Measurements from ENCODE around the gene ZDHHC14.

Gene ZDHHC14

DNA sequence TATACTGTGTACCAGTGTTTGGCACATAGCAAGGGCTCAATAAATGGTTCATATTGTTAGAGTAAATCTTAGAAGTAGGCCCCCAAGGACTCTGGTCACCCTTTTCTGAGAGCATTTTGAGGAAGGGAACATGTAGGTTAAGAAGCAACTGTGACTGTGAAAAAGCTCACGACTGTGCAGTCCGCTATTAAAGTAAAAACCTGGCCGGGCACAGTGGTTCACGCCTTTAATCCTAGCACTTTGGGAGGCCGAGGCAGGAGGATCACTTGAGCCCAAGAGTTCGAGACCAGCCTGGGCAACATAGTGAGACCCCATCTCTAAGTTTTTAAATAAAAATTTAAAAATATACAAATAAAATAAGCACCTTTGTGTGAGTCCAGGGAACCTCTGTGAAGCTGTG is 5.0 kb downstream of the ZDHHC14 start:
- H2BK15ac ChIP-seq (ENCODE audit: low read length) = no peak overlapping the region
- H2BK120ac ChIP-seq (ENCODE audit: low read depth, low read length) = no peak overlapping the region
- no peak overlapping the region for H3K4me2 ChIP-seq (ENCODE audit: insufficient read depth, low read length, poor library complexity, severe bottlenecking)
- no peak overlapping the region for H3K23ac ChIP-seq (ENCODE audit: low read depth, low read length, poor library complexity)
- H4K91ac ChIP-seq (ENCODE audit: low read depth, low read length, poor library complexity) = no peak overlapping the region
- H3K79me1 ChIP-seq (ENCODE audit: low read depth, low read length) = peaks cover 2% of the 10 kb centered on the region
- H3K4me1 ChIP-seq (ENCODE audit: control insufficient read depth in 2 of 2, insufficient read depth in 1 of 2, low read depth in 1 of 2, low read length in 2 of 2) = peaks cover 0 to 7% of the 10 kb centered on the region in 2 donors
- H3K9ac ChIP-seq (ENCODE audit: low read depth, low read length, poor library complexity) = no peak overlapping the region
- H3K14ac ChIP-seq (ENCODE audit: low read length) = no peak overlapping the region
- H3K36me3 ChIP-seq (replicated peaks in 1 of 2; ENCODE audit: control insufficient read depth in 2 of 2, insufficient read depth in 2 of 2, low read length in 2 of 2) = no peaks in the 10 kb centered on the region
- H3K27me3 ChIP-seq (ENCODE audit: control insufficient read depth in 3 of 3, insufficient read depth in 3 of 3, low read depth in 1 of 3, low read length in 3 of 3) = peaks cover 0 to 8% (median 3%) of the 10 kb centered on the region in 3 experiments
- H3K27ac ChIP-seq (replicated peaks; ENCODE audit: low read length) = no peak overlapping the region
- H2BK5ac ChIP-seq (ENCODE audit: low read length) = no peak overlapping the region
- H3K4ac ChIP-seq (ENCODE audit: low read length) = no peak overlapping the region
- H2BK12ac ChIP-seq (ENCODE audit: low read length) = no peak overlapping the region
- no peak overlapping the region for H2AFZ ChIP-seq (ENCODE audit: low read length)
- WGBS, 2 donors (ENCODE audit: extremely low coverage in 2 of 2, insufficient read length in 2 of 2, insufficient replicate concordance in 1 of 2) = no CpG with 5 or more reads among the region's 6 CpGs
- peaks cover under 1 to 12% of the 10 kb centered on the region in 2 donors for H3K9me3 ChIP-seq (replicated peaks in 1 of 2; ENCODE audit: control insufficient read depth in 2 of 2, insufficient read depth in 1 of 2, low read depth in 1 of 2, low read length in 2 of 2)
- H4K8ac ChIP-seq (ENCODE audit: low read depth, low read length) = no peak overlapping the region
- no peak overlapping the region for H3K4me3 ChIP-seq (ENCODE audit: low read length in 2 of 2)
- no peak for DNase-seq (ENCODE audit: low spot score)
- no peak overlapping the region for H3K18ac ChIP-seq (ENCODE audit: low read length)
- H2AK5ac ChIP-seq (ENCODE audit: low read depth, low read length) = no peak overlapping the region

- no peak overlapping the region for H4K91ac ChIP-seq (ENCODE audit: low read depth, low read length, poor library complexity)
- WGBS, 2 donors (ENCODE audit: extremely low coverage in 2 of 2, insufficient read length in 2 of 2, insufficient replicate concordance in 1 of 2) = no CpG with 5 or more reads among the region's 3 CpGs
- H3K4me2 ChIP-seq (ENCODE audit: insufficient read depth, low read length, poor library complexity, severe bottlenecking) = no peak overlapping the region
- H2AFZ ChIP-seq (ENCODE audit: low read length) = no peak overlapping the region
- no peak overlapping the region for H2BK5ac ChIP-seq (ENCODE audit: low read length)
- H3K27ac ChIP-seq (replicated peaks; ENCODE audit: low read length) = no peak overlapping the region
- no peak overlapping the region for H3K18ac ChIP-seq (ENCODE audit: low read length)
- no peak overlapping the region for H2BK15ac ChIP-seq (ENCODE audit: low read length)
- H3K4me3 ChIP-seq (ENCODE audit: low read length in 2 of 2) = no peak overlapping the region
- H4K8ac ChIP-seq (ENCODE audit: low read depth, low read length) = no peak overlapping the region
- no peak overlapping the region for H3K14ac ChIP-seq (ENCODE audit: low read length)
- no peak overlapping the region for H3K4ac ChIP-seq (ENCODE audit: low read length)
- DNase-seq (ENCODE audit: low spot score) = no peak
- no peak overlapping the region for H3K9ac ChIP-seq (ENCODE audit: low read depth, low read length, poor library complexity)
- H3K27me3 ChIP-seq (ENCODE audit: control insufficient read depth in 3 of 3, insufficient read depth in 3 of 3, low read depth in 1 of 3, low read length in 3 of 3) = peaks cover 0 to 8% (median 3%) of the 10 kb centered on the region in 3 experiments
- H2AK5ac ChIP-seq (ENCODE audit: low read depth, low read length) = no peak overlapping the region
- no peaks in the 10 kb centered on the region for H3K36me3 ChIP-seq (replicated peaks in 1 of 2; ENCODE audit: control insufficient read depth in 2 of 2, insufficient read depth in 2 of 2, low read length in 2 of 2)
- H2BK120ac ChIP-seq (ENCODE audit: low read depth, low read length) = no peak overlapping the region
- H3K9me3 ChIP-seq (replicated peaks in 1 of 2; ENCODE audit: control insufficient read depth in 2 of 2, insufficient read depth in 1 of 2, low read depth in 1 of 2, low read length in 2 of 2) = peaks cover 5 to 17% of the 10 kb centered on the region in 2 donors
- peaks cover 0 to 7% of the 10 kb centered on the region in 2 donors for H3K4me1 ChIP-seq (ENCODE audit: control insufficient read depth in 2 of 2, insufficient read depth in 1 of 2, low read depth in 1 of 2, low read length in 2 of 2)
- H3K23ac ChIP-seq (ENCODE audit: low read depth, low read length, poor library complexity) = no peak overlapping the region
- peaks cover 2% of the 10 kb centered on the region for H3K79me1 ChIP-seq (ENCODE audit: low read depth, low read length)
- no peak overlapping the region for H2BK12ac ChIP-seq (ENCODE audit: low read length)
Observed at GRCh38 chr6:157386454-157386853, 5.5 kb downstream of the ZDHHC14 start.

- Histone ChIP-seq H2AK5ac (ENCODE audit: low read depth, low read length) (no peak overlapping the region), H2BK12ac (ENCODE audit: low read length) (no peak overlapping the region), H3K27me3 (ENCODE audit: control insufficient read depth in 3 of 3, insufficient read depth in 3 of 3, low read depth in 1 of 3, low read length in 3 of 3) (no peaks in the 10 kb centered on the region), H3K9ac (ENCODE audit: low read depth, low read length, poor library complexity) (no peak overlapping the region), H3K4me1 (ENCODE audit: control insufficient read depth in 2 of 2, insufficient read depth in 1 of 2, low read depth in 1 of 2, low read length in 2 of 2) (no peaks in the 10 kb centered on the region), H2BK5ac (ENCODE audit: low read length) (no peak overlapping the region), H3K4ac (ENCODE audit: low read length) (no peak overlapping the region), H3K9me3 (replicated peaks in 1 of 2; ENCODE audit: control insufficient read depth in 2 of 2, insufficient read depth in 1 of 2, low read depth in 1 of 2, low read length in 2 of 2) (peaks cover 9 to 18% of the 10 kb centered on the region in 2 donors), H3K79me1 (ENCODE audit: low read depth, low read length) (peaks cover 3% of the 10 kb centered on the region), H3K18ac (ENCODE audit: low read length) (no peak overlapping the region), H2AFZ (ENCODE audit: low read length) (no peak overlapping the region), H2BK15ac (ENCODE audit: low read length) (no peak overlapping the region), H3K36me3 (replicated peaks in 1 of 2; ENCODE audit: control insufficient read depth in 2 of 2, insufficient read depth in 2 of 2, low read length in 2 of 2) (no peaks in the 10 kb centered on the region), H4K8ac (ENCODE audit: low read depth, low read length) (no peak overlapping the region), H3K4me2 (ENCODE audit: insufficient read depth, low read length, poor library complexity, severe bottlenecking) (no peak overlapping the region), H3K27ac (replicated peaks; ENCODE audit: low read length) (no peak overlapping the region), H3K14ac (ENCODE audit: low read length) (no peak overlapping the region), H3K23ac (ENCODE audit: low read depth, low read length, poor library complexity) (no peak overlapping the region), H2BK120ac (ENCODE audit: low read depth, low read length) (no peak overlapping the region), H4K91ac (ENCODE audit: low read depth, low read length, poor library complexity) (no peak overlapping the region), H3K4me3 (ENCODE audit: low read length in 2 of 2) (no peak overlapping the region)
- no peak for DNase-seq (ENCODE audit: low spot score)
- no CpG with 5 or more reads among the region's 2 CpGs for WGBS, 2 donors (ENCODE audit: extremely low coverage in 2 of 2, insufficient read length in 2 of 2, insufficient replicate concordance in 1 of 2)
Observed at GRCh38 chr6:157388924-157389323, 7.9 kb downstream of the ZDHHC14 start.

GRCh38 chr6:157390273-157391060 is 9.5 kb downstream of the ZDHHC14 start:
- H3K9ac ChIP-seq (ENCODE audit: low read depth, low read length, poor library complexity) = no peak overlapping the region
- no peak overlapping the region for H3K4ac ChIP-seq (ENCODE audit: low read length)
- H3K4me1 ChIP-seq (ENCODE audit: control insufficient read depth in 2 of 2, insufficient read depth in 1 of 2, low read depth in 1 of 2, low read length in 2 of 2) = no peaks in the 10 kb centered on the region
- no peak for DNase-seq (ENCODE audit: low spot score)
- no peak overlapping the region for H3K27ac ChIP-seq (replicated peaks; ENCODE audit: low read length)
- no peak overlapping the region for H3K4me2 ChIP-seq (ENCODE audit: insufficient read depth, low read length, poor library complexity, severe bottlenecking)
- H3K9me3 ChIP-seq (replicated peaks in 1 of 2; ENCODE audit: control insufficient read depth in 2 of 2, insufficient read depth in 1 of 2, low read depth in 1 of 2, low read length in 2 of 2) = peaks cover 9 to 18% of the 10 kb centered on the region in 2 donors
- H2AFZ ChIP-seq (ENCODE audit: low read length) = no peak overlapping the region
- no peak overlapping the region for H2BK120ac ChIP-seq (ENCODE audit: low read depth, low read length)
- no peak overlapping the region for H4K91ac ChIP-seq (ENCODE audit: low read depth, low read length, poor library complexity)
- H3K18ac ChIP-seq (ENCODE audit: low read length) = no peak overlapping the region
- peaks cover 3% of the 10 kb centered on the region for H3K79me1 ChIP-seq (ENCODE audit: low read depth, low read length)
- H3K27me3 ChIP-seq (ENCODE audit: control insufficient read depth in 3 of 3, insufficient read depth in 3 of 3, low read depth in 1 of 3, low read length in 3 of 3) = no peaks in the 10 kb centered on the region
- H4K8ac ChIP-seq (ENCODE audit: low read depth, low read length) = no peak overlapping the region
- no peak overlapping the region for H2BK5ac ChIP-seq (ENCODE audit: low read length)
- no CpG with 5 or more reads among the region's 4 CpGs for WGBS, 2 donors (ENCODE audit: extremely low coverage in 2 of 2, insufficient read length in 2 of 2, insufficient replicate concordance in 1 of 2)
- no peak overlapping the region for H3K4me3 ChIP-seq (ENCODE audit: low read length in 2 of 2)
- H2BK12ac ChIP-seq (ENCODE audit: low read length) = no peak overlapping the region
- H3K36me3 ChIP-seq (replicated peaks in 1 of 2; ENCODE audit: control insufficient read depth in 2 of 2, insufficient read depth in 2 of 2, low read length in 2 of 2) = no peaks in the 10 kb centered on the region
- no peak overlapping the region for H2BK15ac ChIP-seq (ENCODE audit: low read length)
- H2AK5ac ChIP-seq (ENCODE audit: low read depth, low read length) = no peak overlapping the region
- no peak overlapping the region for H3K14ac ChIP-seq (ENCODE audit: low read length)
- no peak overlapping the region for H3K23ac ChIP-seq (ENCODE audit: low read depth, low read length, poor library complexity)
